Epithelial cell of proximal tubule (primary cell): ENCODE results near the gene SAMD14. TPM values are rescaled to one million over a fixed set of nuclear protein-coding genes. Genes with fewer than 3 reads are reported as not detected.

Source experiments
- DNase-seq: peaks from one replicate; pipeline ENCODE4 v3.0.0-alpha.2; 2011; ENCODE audit warnings: low read depth
- H3K4me3 ChIP-seq: 2 replicates; pipeline ENCODE4 v1.5.1; 2011; ENCODE audit warnings: low read depth, mild to moderate bottlenecking, low read length
- CTCF ChIP-seq: conservative IDR thresholded peaks from 2 replicates; pipeline ENCODE4 v1.5.1; 2012; ENCODE audit warnings: low read depth, mild to moderate bottlenecking, low read length
- total RNA-seq: library from RNA; depleted of rRNA; stranded (reverse); fragments of >200 nt; gene quantifications from 2 replicates; pipeline ENCODE4 v1.2.3, GENCODE V29; 2015

Gene SAMD14
- total RNA-seq, 1 donor from 2014 or later = 11.5 TPM

- no peak overlapping the region for H3K4me3 ChIP-seq
- no peak for TF ChIP-seq CTCF
- no peak for DNase-seq
Measured at GRCh38 chr17:50109207-50109606, 20.8 kb downstream of the SAMD14 start.

GRCh38 chr17:50108556-50108955 lies 21.4 kb downstream of the SAMD14 start:
- no peak for TF ChIP-seq CTCF
- no peak overlapping the region for H3K4me3 ChIP-seq
- no peak for DNase-seq

GRCh38 chr17:50107790-50108414 lies 22.1 kb downstream of the SAMD14 start:
- TF ChIP-seq CTCF = no peak
- no peak for DNase-seq
- no peak overlapping the region for H3K4me3 ChIP-seq

GRCh38 chr17:50106393-50107131 lies 23.4 kb downstream of the SAMD14 start:
- no peak for TF ChIP-seq CTCF
- no peak overlapping the region for H3K4me3 ChIP-seq
- DNase-seq = no peak

GRCh38 chr17:50105811-50106210 lies 24.1 kb downstream of the SAMD14 start:
- no peak for DNase-seq
- no peak overlapping the region for H3K4me3 ChIP-seq
- no peak for TF ChIP-seq CTCF

GRCh38 chr17:50103941-50104340 lies 26.0 kb downstream of the SAMD14 start:
- no peak overlapping the region for H3K4me3 ChIP-seq
- no peak for TF ChIP-seq CTCF
- no peak for DNase-seq

- H3K4me3 ChIP-seq = no peak overlapping the region
- no peak for DNase-seq
- TF ChIP-seq CTCF = no peak
Measured at GRCh38 chr17:50103252-50103651, 26.7 kb downstream of the SAMD14 start.
